Stimulated activated CD4-positive, alpha-beta T cell treated with anti-CD3 and anti-CD28 coated beads, TNF-alpha, amount 100 ng/mL, for 4 hours (primary cell): ENCODE measurements around the gene LMOD3.

Source experiments
- DNase-seq, 3 experiments: peaks; one replicate each; pipeline ENCODE4 v3.0.0-alpha.2; 2020; ENCODE audit warnings: low read depth in 3 of 3

Gene LMOD3

DNA sequence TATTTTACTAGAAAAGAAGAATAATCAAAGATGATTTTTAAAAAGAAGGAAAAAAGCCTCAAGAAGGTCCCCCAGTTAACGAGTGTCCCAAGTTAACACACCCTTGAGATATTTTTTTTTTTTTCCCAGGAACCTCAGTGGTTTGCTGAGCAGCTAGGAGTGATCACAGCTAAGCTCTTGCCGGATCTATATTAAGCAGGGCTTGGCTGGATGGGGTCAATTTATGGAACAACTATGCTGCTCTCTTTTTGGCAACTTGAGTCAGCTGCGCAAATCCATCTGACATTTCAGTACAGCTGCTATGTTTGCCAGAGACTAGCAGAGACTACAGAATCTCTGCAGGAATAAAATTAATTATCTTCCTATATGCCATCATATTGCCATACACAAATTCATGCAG is at the start of gene LMOD3:
Gene LMOD3, minus strand, starts transcription at position 193 of the 400 bp plus-strand sequence. CDS start 209 bp downstream, outside the sequence.
- DNase-seq: no peak

DNA sequence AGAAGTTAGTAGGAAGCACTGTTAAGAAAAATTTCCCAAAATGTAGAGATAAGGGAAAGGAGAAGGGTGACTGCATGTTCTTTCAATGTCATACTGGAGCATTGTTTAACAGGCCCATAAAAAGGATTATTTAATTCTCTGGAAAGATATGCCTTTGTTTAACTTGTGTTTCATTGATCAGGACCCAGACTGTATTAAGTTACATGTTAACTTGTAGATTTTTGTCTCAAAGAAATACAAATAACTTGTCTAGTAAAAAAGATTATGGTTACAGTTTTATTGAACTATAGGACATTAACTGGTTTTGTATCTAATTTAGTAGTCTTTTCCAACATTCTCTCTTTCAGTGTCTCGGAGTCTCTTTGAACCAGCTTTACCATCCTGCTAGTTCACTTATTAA is 49.7 kb upstream of the LMOD3 start:
- DNase-seq: no peak

DNA sequence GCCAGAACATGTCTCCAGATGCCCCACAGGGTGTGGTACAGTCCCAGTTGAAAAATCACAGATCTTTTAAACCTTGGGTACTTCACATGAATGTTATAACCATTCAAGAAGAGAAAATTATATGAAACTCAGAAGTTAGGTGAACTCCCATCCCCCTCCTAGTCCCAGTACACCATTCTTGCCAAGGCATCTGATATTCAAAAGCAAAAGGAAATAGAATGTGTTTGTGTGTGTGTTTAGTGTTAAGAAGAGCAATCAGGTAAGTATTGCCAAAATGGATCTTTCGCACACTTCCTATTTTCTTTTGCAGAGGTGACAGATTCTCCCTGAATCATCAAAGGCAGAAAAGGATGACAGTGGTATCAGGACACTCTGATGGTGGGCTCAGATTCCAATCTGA is 44.1 kb upstream of the LMOD3 start:
- no peak for DNase-seq

DNA sequence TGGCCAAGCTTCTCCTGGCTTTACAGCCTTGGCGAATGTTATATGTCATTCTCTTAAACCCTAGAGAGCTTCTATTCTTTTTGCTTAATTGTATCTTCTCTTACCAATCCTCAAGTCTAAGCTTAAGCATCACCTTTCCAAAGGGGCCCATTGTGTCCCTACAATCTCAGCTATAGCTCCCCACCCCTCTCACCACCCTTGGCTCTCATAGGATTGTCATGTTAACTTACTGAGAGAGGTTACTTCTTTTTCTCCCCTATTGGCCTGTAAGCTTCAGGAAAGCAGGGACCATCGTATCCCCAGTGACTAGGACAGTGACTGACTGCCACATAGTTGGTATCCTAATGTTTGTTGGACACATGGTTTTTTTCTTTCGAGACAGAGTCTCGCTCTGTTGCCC is 43.3 kb upstream of the LMOD3 start:
- DNase-seq: no peak

DNA sequence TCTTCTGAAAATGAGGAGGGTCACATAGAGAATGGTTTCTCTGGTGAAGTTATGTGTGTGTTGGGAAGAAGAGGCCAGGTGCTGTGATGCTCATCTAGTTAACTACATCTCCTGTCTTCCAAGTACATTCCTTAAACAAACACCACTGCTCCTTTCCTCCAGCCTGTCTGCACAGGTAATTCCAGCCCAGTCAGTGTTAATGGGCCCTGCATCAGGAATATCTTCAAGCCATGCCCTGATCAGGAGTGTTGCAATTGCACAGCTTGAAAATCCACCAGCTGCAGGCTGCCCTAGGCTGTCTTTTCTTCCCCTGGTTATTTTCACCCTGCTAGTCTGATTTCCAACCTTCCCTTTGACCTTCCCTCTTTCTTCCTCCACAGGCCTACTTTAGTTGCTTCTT is 41.9 kb upstream of the LMOD3 start:
- DNase-seq: no peak

- DNase-seq: no peak
Observed at GRCh38 chr3:69162308-69162980, 40.0 kb upstream of the LMOD3 start.

DNA sequence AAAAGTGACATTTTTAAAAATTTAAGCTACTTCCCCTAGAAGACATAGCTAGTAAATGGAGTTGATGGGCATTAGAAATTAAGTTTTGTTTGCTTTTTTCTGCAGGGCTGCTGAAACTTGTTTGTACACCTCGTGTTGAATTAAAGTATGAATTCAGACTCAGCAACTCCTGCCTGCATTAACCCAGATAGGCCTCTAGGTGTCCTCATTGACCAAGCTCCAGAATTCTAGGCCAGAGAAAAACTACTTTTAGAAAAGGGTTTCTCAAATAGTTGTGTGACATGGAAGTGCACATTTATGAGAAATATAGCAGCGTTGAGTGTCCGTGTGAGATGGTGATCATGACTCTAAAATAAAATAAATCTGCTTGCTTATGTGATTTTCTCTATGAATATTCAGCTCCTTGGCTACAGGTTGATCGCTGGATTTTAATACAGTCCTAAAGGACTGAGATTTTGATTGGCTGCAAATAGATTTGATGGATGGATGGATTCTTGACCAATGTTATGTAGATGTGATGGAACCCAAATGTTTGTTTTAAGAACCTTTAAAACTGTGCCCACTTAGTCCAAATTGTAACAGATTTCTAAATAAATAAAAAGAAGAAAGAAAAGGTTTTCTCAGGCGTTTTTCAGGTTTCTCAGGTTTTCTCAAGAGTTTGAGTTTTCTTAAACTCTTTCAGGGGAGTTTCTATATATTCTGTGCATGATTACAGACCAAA is 39.4 kb upstream of the LMOD3 start:
- DNase-seq: no peak

GRCh38 chr3:69160525-69160924 is 38.1 kb upstream of the LMOD3 start:
- no peak for DNase-seq

GRCh38 chr3:69160107-69160506 is 37.7 kb upstream of the LMOD3 start:
- DNase-seq: no peak

GRCh38 chr3:69149586-69149985 is 27.2 kb upstream of the LMOD3 start:
- no peak for DNase-seq

DNA sequence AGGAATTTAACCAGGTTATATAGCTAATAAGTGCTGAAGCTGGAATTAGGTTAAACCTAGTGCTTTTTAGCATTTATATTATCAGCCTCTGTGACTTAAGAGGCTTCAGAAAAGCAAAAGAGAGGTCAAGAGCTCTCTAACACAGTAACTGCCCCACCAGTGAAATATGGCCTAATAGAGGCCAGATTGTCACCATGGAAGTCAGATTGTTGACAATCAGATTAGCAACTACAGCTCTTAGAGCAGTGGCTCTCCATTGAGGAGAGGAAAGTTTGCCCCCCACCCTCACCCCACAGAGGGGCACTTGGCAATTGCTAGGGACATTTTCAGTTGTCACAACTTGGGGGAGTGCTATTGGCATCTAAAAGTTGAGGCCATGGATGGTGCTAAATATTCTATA is 23.3 kb upstream of the LMOD3 start:
- DNase-seq: no peak

DNA sequence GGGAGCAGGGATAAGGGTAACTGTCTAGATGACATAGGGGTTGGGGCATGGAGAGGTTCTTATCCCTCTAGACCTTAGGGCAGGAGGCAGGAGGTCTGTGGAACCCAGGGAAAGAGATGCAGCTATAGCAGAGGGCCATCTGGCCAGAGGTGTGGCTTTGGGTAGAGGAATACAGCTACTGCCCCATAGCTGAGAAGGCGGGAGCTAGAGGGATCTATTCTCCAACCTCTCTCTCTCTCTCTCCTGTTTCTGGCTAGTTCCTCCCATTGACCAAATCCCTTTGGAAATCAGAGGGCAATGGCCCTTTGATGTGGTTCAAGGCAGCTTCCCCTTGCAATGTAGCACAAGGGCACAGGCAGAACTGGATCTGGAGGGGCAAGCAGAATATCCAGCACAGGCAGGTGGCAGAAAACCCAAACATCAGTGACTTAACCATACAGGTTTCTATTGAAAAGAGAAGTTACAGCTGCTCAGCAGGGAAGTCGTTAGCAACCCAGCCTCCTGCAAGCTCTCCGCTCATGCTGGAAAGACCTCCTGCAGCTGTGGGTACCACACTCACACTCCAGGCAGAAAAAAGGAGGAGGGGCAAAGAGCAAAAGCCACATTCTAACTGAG is 22.3 kb upstream of the LMOD3 start:
- DNase-seq: no peak

DNA sequence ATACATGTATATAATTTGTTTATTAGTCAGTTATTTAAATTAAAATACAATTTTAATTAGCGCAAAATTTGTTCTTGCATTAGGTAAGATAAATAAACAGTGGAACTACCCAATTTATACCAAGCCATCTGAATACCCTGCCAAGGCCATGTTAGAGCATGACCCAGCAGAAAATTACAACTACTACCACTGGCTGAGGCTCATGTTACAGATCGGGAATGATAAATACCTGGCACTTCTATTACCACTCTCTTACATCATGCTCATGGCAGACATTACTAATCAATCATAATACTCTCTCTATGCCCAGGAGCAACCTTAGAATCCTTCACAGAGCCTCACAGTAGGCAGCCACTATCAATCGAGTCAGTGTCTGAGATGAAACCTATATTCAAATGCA is 21.2 kb upstream of the LMOD3 start:
- DNase-seq: no peak

GRCh38 chr3:69142797-69143454 is 20.5 kb upstream of the LMOD3 start:
- DNase-seq: no peak

GRCh38 chr3:69142090-69142489 is 19.7 kb upstream of the LMOD3 start:
- DNase-seq: no peak

- no peak for DNase-seq
Observed at GRCh38 chr3:69141313-69141712, 18.9 kb upstream of the LMOD3 start.

DNA sequence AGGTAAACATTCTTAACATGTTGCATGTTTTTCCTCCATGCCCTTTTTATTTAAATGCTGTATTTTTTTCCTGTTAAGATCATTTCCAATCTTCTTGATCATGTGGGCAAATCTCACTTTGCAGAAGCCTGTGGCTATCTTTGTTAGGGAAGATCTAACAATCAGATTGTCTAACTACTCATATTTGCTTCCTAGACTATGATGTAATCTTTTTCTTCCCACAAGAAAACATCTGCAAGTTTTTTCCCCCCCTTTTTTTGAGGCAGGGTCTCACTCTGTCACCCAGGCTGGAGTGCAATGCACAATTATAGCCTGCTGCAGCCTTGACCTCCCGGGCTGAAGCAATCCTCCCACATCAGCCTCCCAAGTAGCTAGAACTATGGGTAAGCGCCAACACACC is 15.0 kb upstream of the LMOD3 start:
- no peak for DNase-seq

DNA sequence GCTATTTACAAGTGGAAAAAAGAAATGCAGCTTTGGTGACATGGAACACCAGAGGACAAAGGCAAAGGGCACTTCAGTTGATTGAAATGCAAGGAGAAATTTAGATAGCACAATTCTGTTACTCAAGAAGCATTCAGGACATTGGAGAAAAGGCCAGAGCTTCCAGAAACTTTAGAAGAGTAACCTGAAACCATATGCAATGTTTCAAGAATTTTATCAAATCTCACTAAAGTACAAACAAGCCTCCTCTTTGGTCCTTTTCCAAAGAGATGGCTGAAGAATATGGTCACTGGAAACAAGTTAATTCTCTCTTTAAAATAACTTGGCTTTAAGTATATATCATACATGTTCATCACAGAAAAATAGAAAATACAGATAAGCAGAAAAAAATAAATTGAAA is 14.6 kb upstream of the LMOD3 start:
- DNase-seq: no peak

- no peak for DNase-seq
Observed at GRCh38 chr3:69130689-69131088, 8.3 kb upstream of the LMOD3 start.

DNA sequence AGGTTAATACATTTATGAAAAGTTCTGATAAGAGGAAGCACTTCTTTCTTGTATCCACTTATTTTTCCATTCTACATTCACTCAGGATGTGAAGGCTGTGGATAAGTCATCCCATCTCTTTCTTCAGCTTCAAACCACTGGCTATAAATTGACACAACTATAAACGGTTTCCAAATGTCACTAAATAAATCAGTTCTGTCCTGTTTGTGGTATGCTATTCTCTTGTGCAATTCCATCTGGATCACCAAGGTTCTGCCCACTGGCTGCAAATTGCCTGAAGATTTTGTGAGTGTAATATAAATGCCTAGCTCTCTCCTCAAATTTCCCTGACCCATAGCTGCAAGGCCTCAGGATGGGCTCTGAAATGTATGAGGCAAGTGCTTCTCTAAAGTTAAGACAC is 7.1 kb upstream of the LMOD3 start:
- DNase-seq: no peak

- no peak for DNase-seq
Observed at GRCh38 chr3:69128509-69128908, 6.1 kb upstream of the LMOD3 start.

- DNase-seq: no peak
Observed at GRCh38 chr3:69126999-69127398, 4.6 kb upstream of the LMOD3 start.

- DNase-seq: no peak
Observed at GRCh38 chr3:69126216-69126615, 3.8 kb upstream of the LMOD3 start.
